Body of pancreas (tissue), 4 donors: Measurements from ENCODE around the gene GATAD2A. TPM values are rescaled to one million over a fixed set of nuclear protein-coding genes. Genes with fewer than 3 reads are reported as not detected.

Experiments
- ATAC-seq: fragments of 150-250 bp; one replicate; pipeline ENCODE4 v1.9.1; 2016
- DNase-seq, 4 donors: peaks; one replicate each; pipeline ENCODE4 v3.0.0-alpha.2; 2019
- H3K27ac ChIP-seq, 4 donors: fragments of 200-600 bp; sonication (generic); 1 replicate in 3 of 4; 2 replicates in 1 of 4; pipeline versions ENCODE4 v1.5.1 to v1.6.1; 2016 to 2019; ENCODE audit warnings: mild to moderate bottlenecking in 1 of 4, mixed read lengths in 1 of 4, moderate library complexity in 1 of 4
- H3K27me3 ChIP-seq, 2 donors: fragments of 200-600 bp; sonication (generic); one replicate each; pipeline ENCODE4 v1.6.0; 2016; ENCODE audit warnings: mild to moderate bottlenecking in 1 of 2
- H3K36me3 ChIP-seq, 2 donors: fragments of 200-600 bp; sonication (generic); replicated peaks in 1 of 2; 2 replicates each; pipeline ENCODE4 v1.5.1; 2016; ENCODE audit warnings: low read depth in 2 of 2; ENCODE audit not compliant: insufficient read depth in 1 of 2
- H3K4me1 ChIP-seq: fragments of 200-600 bp; sonication (generic); one replicate; pipeline ENCODE4 v1.6.0; 2016
- H3K4me3 ChIP-seq, 2 donors: fragments of 200-600 bp; sonication (generic); 1 replicate in 1 of 2; 2 replicates in 1 of 2; pipeline ENCODE4 v1.5.1; 2016 to 2019
- H3K9me3 ChIP-seq, 3 donors: fragments of 200-600 bp; sonication (generic); 1 replicate in 2 of 3; 2 replicates in 1 of 3; pipeline ENCODE4 v1.5.1; 2016
- POLR2A ChIP-seq, 3 donors: fragments of 450-650 bp; IDR thresholded peaks; one replicate each; pipeline ENCODE4 v1.6.1; 2016; ENCODE audit warnings: antibody characterized with exemption in 3 of 3, mild to moderate bottlenecking in 2 of 3
- WGBS, 2 donors: methylation state at CpG; one replicate each; pipeline ENCODE4 v1.1.5; 2017; 5-methylcytosine and 5-hydroxymethylcytosine counted together
- intact Hi-C: fragments of 100-400 bp; cut with DNase I; formaldehyde crosslinking; loops from one replicate; pipeline ENCODE4 v1.15.1; 2023
- total RNA-seq, 2 donors: library from RNA; depleted of rRNA; stranded (reverse); fragments of >200 nt; gene quantifications; one replicate each; pipeline ENCODE4 v1.1.0, GENCODE V29; 2016
- TF ChIP-seq, protein P1 (sequence below), 7 experiments: fragments of 450-650 bp in 4 of 7; fragments of 200-600 bp in 3 of 7; sonication (generic) in 3 of 7; IDR thresholded peaks; one replicate each; pipeline ENCODE4 v1.5.1; 2016 to 2019; ENCODE audit warnings: antibody characterized with exemption in 7 of 7

GATAD2A gene
- total RNA-seq, 2 donors from 2014 or later, result 30.0 to 35.8 TPM

DNA sequence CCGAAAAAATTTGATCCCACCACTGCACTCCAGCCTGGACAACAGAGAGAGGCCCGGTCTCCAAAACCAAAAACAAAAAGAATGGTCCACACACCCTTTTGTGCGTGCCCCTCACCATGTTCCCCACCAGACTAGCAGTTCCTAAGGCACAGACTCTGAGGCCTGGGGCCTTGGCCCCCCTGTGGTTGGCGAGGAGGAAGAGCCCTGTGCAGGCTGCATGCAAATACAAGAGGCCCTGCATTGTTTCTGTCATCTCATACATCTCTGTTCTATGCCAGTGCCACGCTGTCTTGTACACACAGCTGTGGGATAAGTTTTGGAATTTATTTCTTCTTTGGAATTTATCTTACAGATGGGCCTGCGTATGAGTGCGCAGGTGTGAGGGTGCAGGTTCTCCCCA lies 118.6 kb downstream of the GATAD2A start:
- peaks cover 0 to 3% of the 10 kb centered on the region in 2 donors for H3K36me3 ChIP-seq
- H3K4me3 ChIP-seq, result no peak overlapping the region
- TF ChIP-seq, protein P1, sequence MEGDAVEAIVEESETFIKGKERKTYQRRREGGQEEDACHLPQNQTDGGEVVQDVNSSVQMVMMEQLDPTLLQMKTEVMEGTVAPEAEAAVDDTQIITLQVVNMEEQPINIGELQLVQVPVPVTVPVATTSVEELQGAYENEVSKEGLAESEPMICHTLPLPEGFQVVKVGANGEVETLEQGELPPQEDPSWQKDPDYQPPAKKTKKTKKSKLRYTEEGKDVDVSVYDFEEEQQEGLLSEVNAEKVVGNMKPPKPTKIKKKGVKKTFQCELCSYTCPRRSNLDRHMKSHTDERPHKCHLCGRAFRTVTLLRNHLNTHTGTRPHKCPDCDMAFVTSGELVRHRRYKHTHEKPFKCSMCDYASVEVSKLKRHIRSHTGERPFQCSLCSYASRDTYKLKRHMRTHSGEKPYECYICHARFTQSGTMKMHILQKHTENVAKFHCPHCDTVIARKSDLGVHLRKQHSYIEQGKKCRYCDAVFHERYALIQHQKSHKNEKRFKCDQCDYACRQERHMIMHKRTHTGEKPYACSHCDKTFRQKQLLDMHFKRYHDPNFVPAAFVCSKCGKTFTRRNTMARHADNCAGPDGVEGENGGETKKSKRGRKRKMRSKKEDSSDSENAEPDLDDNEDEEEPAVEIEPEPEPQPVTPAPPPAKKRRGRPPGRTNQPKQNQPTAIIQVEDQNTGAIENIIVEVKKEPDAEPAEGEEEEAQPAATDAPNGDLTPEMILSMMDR (IDR thresholded peaks at IDR 0.05), result no peak
- no peak for TF ChIP-seq POLR2A (IDR thresholded peaks at IDR 0.05)
- intact Hi-C loops, result no loop called here
- no peak overlapping the region for H3K27ac ChIP-seq
- WGBS, 2 donors, result 84 to 97% methylated on average over 7 of the region's 7 CpGs
- no peaks in the 10 kb centered on the region for H3K9me3 ChIP-seq
- ATAC-seq (no peak), DNase-seq (no peak)
- no peaks in the 10 kb centered on the region for H3K4me1 ChIP-seq
- H3K27me3 ChIP-seq, result no peaks in the 10 kb centered on the region

DNA sequence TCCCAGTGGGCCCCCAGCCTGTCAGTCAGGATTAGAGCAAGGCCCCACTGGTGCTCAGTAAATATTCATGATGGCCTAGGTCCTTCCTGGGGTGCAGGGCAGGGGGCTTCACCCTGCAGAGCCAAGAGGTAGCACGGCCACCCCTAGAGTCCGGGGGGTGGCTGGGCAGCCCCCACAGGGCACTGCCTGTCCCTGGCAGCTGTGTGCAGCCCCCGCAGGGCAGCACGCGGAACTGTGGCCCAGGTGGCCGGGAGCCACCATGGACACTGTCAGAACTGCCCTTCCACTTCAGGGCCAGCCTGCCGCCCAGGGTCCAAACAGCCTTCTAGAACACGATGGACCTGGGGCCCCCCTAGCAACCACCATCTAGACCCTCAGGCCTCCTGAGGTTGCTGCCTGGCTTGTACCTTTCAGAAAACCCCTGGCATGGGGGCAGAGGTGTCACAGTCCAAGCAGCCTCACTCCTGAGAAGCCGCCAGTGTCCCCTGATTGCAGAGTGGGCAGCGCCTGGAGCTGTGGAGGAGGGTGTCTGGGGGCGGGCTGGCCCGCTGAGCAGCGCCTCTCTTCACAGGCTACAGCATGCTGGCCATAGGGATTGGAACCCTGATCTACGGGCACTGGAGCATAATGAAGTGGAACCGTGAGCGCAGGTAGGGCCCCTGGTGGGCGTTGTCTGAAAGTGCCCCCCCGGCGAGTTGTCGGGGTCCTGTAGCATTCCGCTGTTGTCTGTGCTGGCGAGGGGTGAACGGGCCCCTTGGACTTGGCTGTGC lies 120.3 kb downstream of the GATAD2A start:
- Histone ChIP-seq H3K36me3 (peaks cover 0 to 3% of the 10 kb centered on the region in 2 donors), H3K4me1 (no peaks in the 10 kb centered on the region), H3K9me3 (no peaks in the 10 kb centered on the region), H3K4me3 (no peak overlapping the region), H3K27ac (no peak overlapping the region), H3K27me3 (no peaks in the 10 kb centered on the region)
- TF ChIP-seq, protein P1 (IDR thresholded peaks at IDR 0.05), result no peak
- TF ChIP-seq POLR2A (IDR thresholded peaks at IDR 0.05), result no peak
- ATAC-seq (no peak), DNase-seq (no peak)
- intact Hi-C loops, result loop anchor here (5.0 kb wide), 1 partner anchor 122 kb away; no protein-coding TSS in a partner anchor
- 70 to 87% methylated on average over 2 to 20 of the region's 23 CpGs for WGBS, 2 donors

DNA sequence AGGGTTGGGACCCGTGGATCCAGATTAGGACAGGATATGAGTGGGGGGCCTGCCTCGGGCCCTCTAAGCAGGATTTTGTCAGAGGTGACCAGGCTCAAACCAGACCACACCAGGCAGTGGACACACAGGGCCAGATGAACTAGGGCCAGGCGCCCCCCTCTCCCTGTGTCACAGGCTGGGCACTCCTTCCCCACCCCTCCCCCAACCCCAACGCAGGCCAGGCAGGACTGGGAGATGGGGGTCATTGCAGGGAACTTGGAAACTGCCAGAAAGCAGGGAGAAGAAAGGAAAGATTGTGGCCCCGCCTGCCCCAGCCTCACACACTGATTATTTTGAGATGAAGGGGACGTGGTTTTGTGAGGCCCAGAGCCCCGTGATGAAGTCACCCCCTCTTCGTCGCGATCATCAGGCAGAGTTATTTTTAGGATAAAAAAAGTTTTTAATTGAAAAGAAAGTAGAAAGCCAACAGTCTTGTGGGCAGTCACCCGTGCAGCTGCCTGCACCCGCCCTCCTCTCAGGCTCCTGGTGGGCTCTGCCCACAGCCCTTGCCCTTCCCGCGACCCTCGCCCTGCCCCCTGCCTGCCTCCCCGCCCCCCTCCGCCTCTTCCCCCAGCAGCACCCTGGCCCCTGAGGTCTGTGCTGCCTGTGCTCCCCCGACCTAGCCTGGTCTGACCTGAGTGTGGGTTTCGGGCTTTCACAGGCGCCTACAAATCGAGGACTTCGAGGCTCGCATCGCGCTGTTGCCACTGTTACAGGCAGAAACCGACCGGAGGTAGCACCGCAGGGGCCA lies 121.3 kb downstream of the GATAD2A start:
- Histone ChIP-seq H3K9me3 (no peaks in the 10 kb centered on the region), H3K4me3 (no peak overlapping the region), H3K4me1 (no peaks in the 10 kb centered on the region), H3K27ac (no peak overlapping the region), H3K36me3 (peaks cover 0 to 3% of the 10 kb centered on the region in 2 donors), H3K27me3 (no peaks in the 10 kb centered on the region)
- ATAC-seq (no peak), DNase-seq (no peak)
- intact Hi-C loops, result loop anchor here (5.0 kb wide), 1 partner anchor 121 kb away; no protein-coding TSS in a partner anchor
- TF ChIP-seq, protein P1 (IDR thresholded peaks at IDR 0.05), result no peak
- no peak for TF ChIP-seq POLR2A (IDR thresholded peaks at IDR 0.05)
- 87% methylated on average over 15 to 28 of the region's 28 CpGs for WGBS, 2 donors

DNA sequence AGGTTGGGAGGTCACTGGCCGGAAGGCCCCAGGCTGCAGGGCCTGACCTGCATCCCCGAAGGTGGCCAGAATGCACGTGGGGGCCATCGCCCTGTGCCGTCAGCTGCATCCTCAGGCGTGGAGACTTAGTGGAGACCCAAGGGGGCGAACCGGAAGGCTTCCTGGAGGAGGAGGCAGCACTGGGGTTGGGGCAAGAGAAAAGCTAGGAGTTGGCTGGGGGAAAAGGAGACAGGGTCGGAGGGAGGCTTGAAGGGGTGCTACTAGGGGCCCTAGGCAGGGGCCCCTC lies 121.8 kb downstream of the GATAD2A start:
- ATAC-seq (no peak), DNase-seq (no peak)
- TF ChIP-seq, protein P1 (IDR thresholded peaks at IDR 0.05), result no peak
- no peak for TF ChIP-seq POLR2A (IDR thresholded peaks at IDR 0.05)
- H3K27me3 ChIP-seq, result no peaks in the 10 kb centered on the region
- H3K4me3 ChIP-seq, result no peak overlapping the region
- no peak overlapping the region for H3K27ac ChIP-seq
- H3K9me3 ChIP-seq, result no peaks in the 10 kb centered on the region
- peaks cover 0 to 3% of the 10 kb centered on the region in 2 donors for H3K36me3 ChIP-seq
- peaks cover 5% of the 10 kb centered on the region for H3K4me1 ChIP-seq
- whole genome bisulfite sequencing, 2 donors, result 87 to 100% methylated on average over 5 to 9 of the region's 9 CpGs
- intact Hi-C loops, result loop anchor here (5.0 kb wide), 1 partner anchor 120 kb away; no protein-coding TSS in a partner anchor
